ENCODE results near the gene EMILIN3. TPM values are rescaled to one million over a fixed set of nuclear protein-coding genes. Genes with fewer than 3 reads are reported as not detected.

The EMILIN3 gene
- polyA plus RNA-seq, 1 experiment: 0.12 TPM

GRCh38 chr20:41352666-41353065, 14.0 kb downstream of the EMILIN3 start:
- no peak for DNase-seq (ENCODE audit: low read depth, low spot score)
- no peak for TF ChIP-seq CTCF (IDR thresholded peaks at IDR 0.05; ENCODE audit: low read depth, low read length)
- H3K9me3 ChIP-seq (ENCODE audit: control insufficient read depth, insufficient read depth, low read length): no peaks in the 10 kb centered on the region; the same call in 1 of the 2 replicates
- ChIA-PET POLR2A (no interaction called here), CTCF (interaction anchor here (1.4 kb wide), 1 partner anchor 13 kb away, joined by 3 read pairs; no protein-coding TSS in a partner anchor)
- H3K27me3 ChIP-seq (ENCODE audit: control insufficient read depth, insufficient read depth, low read length): no peaks in the 10 kb centered on the region
- H3K4me3 ChIP-seq (ENCODE audit: low read depth, low read length): no peak overlapping the region
- no peak overlapping the region for H3K27ac ChIP-seq (ENCODE audit: low read depth, low read length)

GRCh38 chr20:41352106-41352505, 14.5 kb downstream of the EMILIN3 start:
- POLR2A ChIA-PET: no interaction called here
- H3K4me3 ChIP-seq (ENCODE audit: low read depth, low read length): no peak overlapping the region
- TF ChIP-seq CTCF (IDR thresholded peaks at IDR 0.05; ENCODE audit: low read depth, low read length): peak; percentile 29
- no peaks in the 10 kb centered on the region; the same call in 1 of the 2 replicates for H3K9me3 ChIP-seq (ENCODE audit: control insufficient read depth, insufficient read depth, low read length)
- H3K27me3 ChIP-seq (ENCODE audit: control insufficient read depth, insufficient read depth, low read length): no peaks in the 10 kb centered on the region
- DNase-seq (ENCODE audit: low read depth, low spot score): no peak
- CTCF ChIA-PET: no interaction called here
- H3K27ac ChIP-seq (ENCODE audit: low read depth, low read length): no peak overlapping the region

- CTCF ChIA-PET: interaction anchor here (1.4 kb wide), 1 partner anchor 10 kb away, joined by 7 read pairs; the partner anchor contains the start of gene LPIN3
- POLR2A ChIA-PET: no interaction called here
- Histone ChIP-seq H3K9me3 (ENCODE audit: control insufficient read depth, insufficient read depth, low read length) (no peaks in the 10 kb centered on the region; the same call in 1 of the 2 replicates), H3K27me3 (ENCODE audit: control insufficient read depth, insufficient read depth, low read length) (no peaks in the 10 kb centered on the region), H3K4me3 (ENCODE audit: low read depth, low read length) (no peak overlapping the region), H3K27ac (ENCODE audit: low read depth, low read length) (no peak overlapping the region)
- DNase-seq (ENCODE audit: low read depth, low spot score): no peak
- TF ChIP-seq CTCF (IDR thresholded peaks at IDR 0.05; ENCODE audit: low read depth, low read length): no peak
These were observed 16.1 kb downstream of the EMILIN3 start for GRCh38 chr20:41350408-41350962.

- no peaks in the 10 kb centered on the region for H3K27me3 ChIP-seq (ENCODE audit: control insufficient read depth, insufficient read depth, low read length)
- no peak for TF ChIP-seq CTCF (IDR thresholded peaks at IDR 0.05; ENCODE audit: low read depth, low read length)
- no peaks in the 10 kb centered on the region for H3K9me3 ChIP-seq (ENCODE audit: control insufficient read depth, insufficient read depth, low read length)
- POLR2A ChIA-PET: no interaction called here
- no peak overlapping the region for H3K4me3 ChIP-seq (ENCODE audit: low read depth, low read length)
- no peak for DNase-seq (ENCODE audit: low read depth, low spot score)
- no peak overlapping the region for H3K27ac ChIP-seq (ENCODE audit: low read depth, low read length)
- CTCF ChIA-PET: interaction anchor here (1.4 kb wide), 1 partner anchor 9 kb away, joined by 7 read pairs; the partner anchor contains the start of gene LPIN3
These were observed 16.7 kb downstream of the EMILIN3 start for GRCh38 chr20:41349943-41350342.

GRCh38 chr20:41349266-41349665, 17.4 kb downstream of the EMILIN3 start:
- no peak for DNase-seq (ENCODE audit: low read depth, low spot score)
- no peaks in the 10 kb centered on the region for H3K27me3 ChIP-seq (ENCODE audit: control insufficient read depth, insufficient read depth, low read length)
- H3K27ac ChIP-seq (ENCODE audit: low read depth, low read length): no peak overlapping the region
- no peak for TF ChIP-seq CTCF (IDR thresholded peaks at IDR 0.05; ENCODE audit: low read depth, low read length)
- H3K9me3 ChIP-seq (ENCODE audit: control insufficient read depth, insufficient read depth, low read length): no peaks in the 10 kb centered on the region
- ChIA-PET CTCF (interaction anchor here (1.0 to 2.2 kb wide), 2 partner anchors 10 to 386 kb away, joined by 3 to 9 read pairs; no protein-coding TSS in a partner anchor), POLR2A (no interaction called here)
- no peak overlapping the region for H3K4me3 ChIP-seq (ENCODE audit: low read depth, low read length)
